ENCODE measurements around the gene ALDH3B2. TPM values are rescaled to one million over a fixed set of nuclear protein-coding genes. Genes with fewer than 3 reads are reported as not detected.
"Not testable (repeated sequence)": the region's sequence is repeated elsewhere in the genome, so short reads cannot be mapped to it uniquely, and the experiment has no call there.

Gene ALDH3B2
- total RNA-seq, 1 donor from 2014 or later, result not detected

GRCh38 chr11:67631411-67631810 lies 43.0 kb downstream of the ALDH3B2 start:
- intact Hi-C loops (cut with micrococcal nuclease), result no loop called here

- intact Hi-C loops (cut with micrococcal nuclease), result loop anchor here (1.0 kb wide), 4 partner anchors 174 to 399 kb away; partner anchors contain the start of genes NDUFS8 and POLD4
These were observed 43.5 kb downstream of the ALDH3B2 start for GRCh38 chr11:67630943-67631331.

GRCh38 chr11:67630228-67630942 lies 44.0 kb downstream of the ALDH3B2 start:
- intact Hi-C loops (cut with micrococcal nuclease), result loop anchor here (1.0 kb wide), 4 partner anchors 175 to 400 kb away; partner anchors contain the start of genes NDUFS8 and POLD4

- intact Hi-C loops (cut with micrococcal nuclease), result loop anchor here (1.0 to 5.0 kb wide), 10 partner anchors 15 to 401 kb away; partner anchors contain the start of genes CDK2AP2, GSTP1, NDUFS8 and NDUFV1
These were observed 44.8 kb downstream of the ALDH3B2 start, which contains the start of gene NUDT8 for GRCh38 chr11:67629386-67630227. TSS of gene NUDT8 (minus strand) at chr11:67629937. CDS start at chr11:67629911, 26 bp downstream.

GRCh38 chr11:67628710-67629385 lies 45.6 kb downstream of the ALDH3B2 start:
- intact Hi-C loops (cut with micrococcal nuclease), result loop anchor here (1.0 to 5.0 kb wide), 6 partner anchors 15 to 121 kb away; partner anchors contain the start of genes CDK2AP2, GSTP1 and NDUFV1

GRCh38 chr11:67627812-67628624 lies 46.4 kb downstream of the ALDH3B2 start:
- intact Hi-C loops (cut with micrococcal nuclease), result loop anchor here (5.0 kb wide), 2 partner anchors 46 to 89 kb away; partner anchors contain the start of gene GSTP1

- intact Hi-C loops (cut with micrococcal nuclease), result loop anchor here (5.0 kb wide), 2 partner anchors 45 to 90 kb away; partner anchors contain the start of gene GSTP1
These were observed 47.0 kb downstream of the ALDH3B2 start for GRCh38 chr11:67627441-67627811.

GRCh38 chr11:67626970-67627369 lies 47.5 kb downstream of the ALDH3B2 start:
- intact Hi-C loops (cut with micrococcal nuclease), result loop anchor here (5.0 kb wide), 2 partner anchors 45 to 90 kb away; partner anchors contain the start of gene GSTP1

GRCh38 chr11:67626131-67626833 lies 48.1 kb downstream of the ALDH3B2 start:
- intact Hi-C loops (cut with micrococcal nuclease), result loop anchor here (5.0 kb wide), 2 partner anchors 44 to 91 kb away; partner anchors contain the start of gene GSTP1

- intact Hi-C loops (cut with micrococcal nuclease), result not testable (repeated sequence)
These were observed 50.6 kb downstream of the ALDH3B2 start for GRCh38 chr11:67623795-67624194.

GRCh38 chr11:67622905-67623304 lies 51.5 kb downstream of the ALDH3B2 start:
- intact Hi-C loops (cut with micrococcal nuclease), result not testable (repeated sequence)

GRCh38 chr11:67621928-67622327 lies 52.5 kb downstream of the ALDH3B2 start:
- intact Hi-C loops (cut with micrococcal nuclease), result not testable (repeated sequence)

GRCh38 chr11:67620621-67621020 lies 53.8 kb downstream of the ALDH3B2 start:
- intact Hi-C loops (cut with micrococcal nuclease), result not testable (repeated sequence)

- intact Hi-C loops (cut with micrococcal nuclease), result not testable (repeated sequence)
These were observed 54.5 kb downstream of the ALDH3B2 start for GRCh38 chr11:67619683-67620618.

GRCh38 chr11:67618901-67619659 lies 55.3 kb downstream of the ALDH3B2 start:
- intact Hi-C loops (cut with micrococcal nuclease), result not testable (repeated sequence)

- intact Hi-C loops (cut with micrococcal nuclease), result no loop called here
These were observed 57.0 kb downstream of the ALDH3B2 start for GRCh38 chr11:67617243-67617953.
